ENCODE data around the gene CFAP221. TPM values are rescaled to one million over a fixed set of nuclear protein-coding genes. Genes with fewer than 3 reads are reported as not detected.

CFAP221 gene
- total RNA-seq, 1 experiment from 2014 or later, result not detected

DNA sequence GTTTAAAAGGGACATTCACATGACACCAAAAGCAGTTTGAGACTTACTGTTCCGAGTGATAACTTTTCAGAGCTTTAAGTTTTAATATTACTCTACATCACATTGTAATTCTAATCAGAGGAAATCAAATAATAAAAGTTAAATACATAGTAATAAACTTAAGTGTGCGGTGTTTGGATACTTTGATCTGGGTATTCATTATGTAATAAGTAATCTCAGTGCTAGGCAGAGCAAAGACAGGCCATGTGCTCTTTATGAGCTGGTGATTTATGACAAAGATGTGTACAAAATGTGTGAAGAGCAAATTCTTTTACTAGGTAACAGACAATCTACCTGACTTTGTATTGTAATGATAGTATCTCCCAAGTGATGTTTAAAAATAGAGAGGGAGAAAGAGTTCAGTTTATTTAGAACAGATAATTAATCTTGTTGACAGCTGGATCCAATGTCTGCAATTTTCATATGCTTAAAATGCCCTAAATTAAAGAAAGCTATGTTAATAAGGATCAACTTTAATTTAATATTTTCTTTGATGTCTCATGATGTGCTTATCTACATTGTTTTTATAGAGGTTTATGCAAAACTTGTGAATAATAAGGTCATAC, 4.4 kb downstream of the CFAP221 start:
- peaks cover 10% of the 10 kb centered on the region for H3K4me1 ChIP-seq (replicated peaks)
- H3K27ac ChIP-seq, result no peak overlapping the region
- no peak for DNase-seq (ENCODE audit: low read depth in 1 of 2, low spot score in 2 of 2)
- no peaks in the 10 kb centered on the region for H3K36me3 ChIP-seq
- peaks cover 22% of the 10 kb centered on the region for H3K27me3 ChIP-seq (replicated peaks)
- H3K4me3 ChIP-seq, result no peak overlapping the region
- H3K9me3 ChIP-seq (replicated peaks), result no peaks in the 10 kb centered on the region

GRCh38 chr2:119549241-119549640, 5.0 kb downstream of the CFAP221 start:
- H3K4me3 ChIP-seq, result no peak overlapping the region
- no peak for DNase-seq (ENCODE audit: low read depth in 1 of 2, low spot score in 2 of 2)
- H3K27ac ChIP-seq, result no peak overlapping the region
- H3K4me1 ChIP-seq (replicated peaks), result peaks cover 5% of the 10 kb centered on the region
- H3K36me3 ChIP-seq, result no peaks in the 10 kb centered on the region
- peaks cover 18% of the 10 kb centered on the region for H3K27me3 ChIP-seq (replicated peaks)
- no peaks in the 10 kb centered on the region for H3K9me3 ChIP-seq (replicated peaks)

DNA sequence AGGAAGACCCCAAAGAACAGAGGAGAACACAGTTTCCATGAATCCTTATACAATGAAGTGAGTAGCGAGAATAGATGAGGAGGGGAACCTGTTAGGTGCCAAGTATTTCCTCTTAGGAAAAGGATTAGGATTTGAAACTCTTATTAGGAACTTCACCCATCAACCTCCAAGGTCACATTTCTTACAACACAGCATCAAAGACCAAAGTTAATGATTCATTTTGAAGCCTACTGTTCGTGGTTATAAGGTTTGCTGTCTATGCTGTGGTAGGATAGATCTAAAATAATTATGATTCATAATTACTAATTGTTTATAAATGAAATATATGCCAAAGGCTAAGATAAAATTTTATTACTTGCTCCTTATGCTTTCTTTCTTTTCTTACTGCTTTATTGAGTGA, 6.1 kb downstream of the CFAP221 start:
- H3K4me1 ChIP-seq (replicated peaks), result no peaks in the 10 kb centered on the region
- DNase-seq (ENCODE audit: low read depth in 1 of 2, low spot score in 2 of 2), result no peak
- no peaks in the 10 kb centered on the region for H3K36me3 ChIP-seq
- H3K27ac ChIP-seq, result no peak overlapping the region
- no peaks in the 10 kb centered on the region for H3K9me3 ChIP-seq (replicated peaks)
- peaks cover 9% of the 10 kb centered on the region; the same call in 1 of the 2 replicates for H3K27me3 ChIP-seq (replicated peaks)
- H3K4me3 ChIP-seq, result no peak overlapping the region

- Histone ChIP-seq H3K4me1 (replicated peaks) (no peaks in the 10 kb centered on the region), H3K9me3 (replicated peaks) (no peaks in the 10 kb centered on the region), H3K27me3 (replicated peaks) (peaks cover 4% of the 10 kb centered on the region; the same call in 1 of the 2 replicates), H3K27ac (no peak overlapping the region), H3K36me3 (no peaks in the 10 kb centered on the region), H3K4me3 (no peak overlapping the region)
- DNase-seq (ENCODE audit: low read depth in 1 of 2, low spot score in 2 of 2), result no peak
Measured at GRCh38 chr2:119550856-119551255, 6.6 kb downstream of the CFAP221 start.

DNA sequence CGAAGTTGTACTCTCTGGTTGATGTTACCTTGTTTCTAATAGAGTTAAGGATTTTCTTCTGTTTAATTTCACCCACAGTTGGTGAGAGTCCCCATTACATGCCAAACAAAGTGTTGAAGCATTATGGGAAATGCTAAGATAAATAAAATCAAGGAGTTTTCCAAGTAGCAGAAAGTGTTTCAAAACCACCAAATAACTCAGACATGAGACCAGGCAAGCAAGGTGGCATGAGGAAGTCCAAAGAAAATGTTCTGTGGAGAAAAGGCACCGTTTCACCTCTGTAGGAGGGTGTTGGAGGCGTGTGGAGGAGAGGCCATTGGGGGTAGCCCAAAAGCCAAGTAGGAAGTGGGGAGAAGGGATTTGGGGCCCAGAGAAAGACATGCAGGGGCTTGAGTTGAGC, 8.7 kb downstream of the CFAP221 start:
- Histone ChIP-seq H3K27ac (no peak overlapping the region), H3K27me3 (replicated peaks) (no peaks in the 10 kb centered on the region), H3K36me3 (no peaks in the 10 kb centered on the region), H3K4me1 (replicated peaks) (no peaks in the 10 kb centered on the region), H3K4me3 (no peak overlapping the region), H3K9me3 (replicated peaks) (no peaks in the 10 kb centered on the region)
- DNase-seq (ENCODE audit: low read depth in 1 of 2, low spot score in 2 of 2), result no peak

DNA sequence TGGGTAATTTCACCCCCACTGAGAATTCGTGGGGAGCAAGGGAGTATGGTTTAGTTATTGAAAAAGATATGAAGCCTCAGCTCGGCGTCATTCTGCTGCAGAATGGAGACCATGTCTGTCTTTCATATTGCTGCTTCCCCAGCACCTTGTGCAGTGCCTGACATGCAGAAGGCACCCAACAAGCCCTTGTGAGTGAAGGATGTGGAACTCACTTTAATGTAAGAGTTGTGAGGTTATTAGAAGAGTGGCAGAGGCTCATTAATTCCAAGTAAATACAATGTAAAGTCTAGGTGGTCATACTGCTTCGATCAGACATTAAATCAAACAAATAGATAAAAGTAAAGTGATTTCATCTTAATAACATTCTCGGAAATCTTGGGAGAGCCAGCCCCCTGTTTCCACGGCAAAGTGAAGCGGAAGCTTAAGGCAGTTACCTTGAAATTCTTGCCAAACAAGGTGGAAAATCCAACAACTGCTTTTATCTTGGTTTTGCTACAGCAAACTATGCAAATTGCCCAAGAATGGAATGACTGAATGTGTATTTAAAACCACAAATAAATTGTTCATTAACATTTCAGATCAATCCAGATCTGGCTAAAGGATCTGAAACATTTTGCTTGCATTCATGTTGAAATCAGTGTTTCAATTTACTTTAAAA, 9.6 kb downstream of the CFAP221 start:
- H3K27me3 ChIP-seq (replicated peaks), result no peaks in the 10 kb centered on the region
- no peaks in the 10 kb centered on the region for H3K36me3 ChIP-seq
- H3K27ac ChIP-seq, result no peak overlapping the region
- H3K4me1 ChIP-seq (replicated peaks), result no peaks in the 10 kb centered on the region
- H3K9me3 ChIP-seq (replicated peaks), result no peaks in the 10 kb centered on the region
- no peak overlapping the region for H3K4me3 ChIP-seq
- no peak for DNase-seq (ENCODE audit: low read depth in 1 of 2, low spot score in 2 of 2)

DNA sequence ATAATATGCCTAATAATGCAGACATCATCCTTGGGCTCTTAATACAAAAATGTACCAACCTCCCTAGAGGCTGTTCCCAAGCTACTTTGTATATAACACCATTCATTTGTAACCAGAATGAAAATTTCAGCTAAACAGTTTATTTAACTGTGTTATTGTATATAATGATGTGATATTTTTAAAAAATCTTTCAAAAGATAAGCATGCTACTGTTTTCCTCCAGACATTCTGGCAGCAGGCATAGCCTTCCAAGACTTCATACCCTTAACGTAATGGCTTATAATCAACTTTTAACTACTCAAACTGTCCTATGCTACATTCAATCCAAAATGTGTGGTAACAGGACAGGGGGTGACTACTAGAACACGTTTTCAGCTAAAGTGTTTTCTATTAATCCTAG, 21.2 kb downstream of the CFAP221 start:
- Histone ChIP-seq H3K4me3 (no peak overlapping the region), H3K9me3 (replicated peaks) (no peaks in the 10 kb centered on the region), H3K4me1 (replicated peaks) (no peaks in the 10 kb centered on the region), H3K27me3 (replicated peaks) (no peaks in the 10 kb centered on the region), H3K27ac (no peak overlapping the region), H3K36me3 (no peaks in the 10 kb centered on the region)
- no peak for DNase-seq (ENCODE audit: low read depth in 1 of 2, low spot score in 2 of 2)

GRCh38 chr2:119567292-119567691, 23.0 kb downstream of the CFAP221 start:
- no peaks in the 10 kb centered on the region for H3K9me3 ChIP-seq (replicated peaks)
- H3K4me3 ChIP-seq, result no peak overlapping the region
- H3K27me3 ChIP-seq (replicated peaks), result no peaks in the 10 kb centered on the region
- H3K27ac ChIP-seq, result no peak overlapping the region
- no peak for DNase-seq (ENCODE audit: low read depth in 1 of 2, low spot score in 2 of 2)
- H3K36me3 ChIP-seq, result no peaks in the 10 kb centered on the region
- no peaks in the 10 kb centered on the region for H3K4me1 ChIP-seq (replicated peaks)

DNA sequence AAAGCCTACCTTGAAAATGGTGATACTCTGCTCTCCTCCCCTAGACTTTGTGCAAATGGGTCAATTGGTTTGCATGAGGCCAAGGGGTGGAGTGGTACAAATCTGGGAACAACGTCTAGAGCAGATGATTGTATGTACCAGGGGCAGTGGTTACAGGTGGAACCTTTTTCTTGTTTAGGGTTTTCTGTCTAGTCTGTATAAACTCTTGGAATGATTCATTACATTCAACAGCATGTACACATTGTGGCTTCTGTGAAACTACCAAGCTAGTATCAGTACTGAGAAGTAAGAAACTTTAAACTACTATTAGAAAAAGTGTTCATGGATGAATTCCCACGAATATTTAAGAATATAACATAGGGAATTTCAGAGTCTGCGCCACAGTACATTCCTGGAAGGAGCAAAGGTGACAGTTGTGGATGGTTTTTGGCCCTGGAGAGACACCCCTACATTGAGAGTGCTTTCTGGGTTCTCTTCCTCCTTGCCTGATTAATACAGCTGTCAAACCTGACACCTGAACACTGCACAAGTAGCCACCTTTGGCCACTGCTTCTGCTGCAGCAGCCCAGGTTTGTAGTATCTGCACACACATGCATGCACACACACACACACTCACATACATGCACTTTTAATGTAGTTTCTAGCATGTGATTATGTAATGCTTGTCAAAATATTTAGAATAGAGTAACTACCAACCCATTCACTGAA, 30.0 kb downstream of the CFAP221 start:
- Histone ChIP-seq H3K27me3 (replicated peaks) (0 out of 2 replicates have a peak, but pooled peaks cover 4% of the 10 kb centered on the region), H3K4me1 (replicated peaks) (no peaks in the 10 kb centered on the region), H3K36me3 (no peaks in the 10 kb centered on the region), H3K9me3 (replicated peaks) (no peaks in the 10 kb centered on the region), H3K4me3 (no peak overlapping the region), H3K27ac (no peak overlapping the region)
- no peak for DNase-seq (ENCODE audit: low read depth in 1 of 2, low spot score in 2 of 2)

GRCh38 chr2:119574864-119575263, 30.6 kb downstream of the CFAP221 start:
- Histone ChIP-seq H3K36me3 (no peaks in the 10 kb centered on the region), H3K9me3 (replicated peaks) (no peaks in the 10 kb centered on the region), H3K27ac (no peak overlapping the region), H3K27me3 (replicated peaks) (0 out of 2 replicates have a peak, but pooled peaks cover 4% of the 10 kb centered on the region), H3K4me1 (replicated peaks) (no peaks in the 10 kb centered on the region), H3K4me3 (no peak overlapping the region)
- DNase-seq (ENCODE audit: low read depth in 1 of 2, low spot score in 2 of 2), result no peak

DNA sequence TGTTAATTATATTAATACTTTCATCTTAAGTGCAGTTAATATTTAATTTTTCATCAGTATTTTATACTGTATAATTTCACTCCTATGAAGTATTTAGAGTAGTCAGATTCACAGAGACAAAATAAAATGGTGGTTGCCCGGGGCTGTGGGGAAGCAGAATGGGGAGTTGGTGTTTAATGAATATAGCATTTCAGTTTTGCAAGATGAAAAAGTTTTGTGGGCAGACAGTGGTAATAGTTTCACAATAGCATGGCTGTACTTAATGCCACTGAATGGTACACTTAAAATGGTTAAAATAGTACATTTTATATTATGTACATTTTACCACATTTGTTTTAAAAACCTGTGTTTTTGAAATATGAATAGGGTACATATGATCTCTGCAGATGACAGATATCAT, 31.2 kb downstream of the CFAP221 start:
- Histone ChIP-seq H3K27me3 (replicated peaks) (0 out of 2 replicates have a peak, but pooled peaks cover 4% of the 10 kb centered on the region), H3K9me3 (replicated peaks) (no peaks in the 10 kb centered on the region), H3K4me1 (replicated peaks) (no peaks in the 10 kb centered on the region), H3K4me3 (no peak overlapping the region), H3K27ac (no peak overlapping the region), H3K36me3 (no peaks in the 10 kb centered on the region)
- no peak for DNase-seq (ENCODE audit: low read depth in 1 of 2, low spot score in 2 of 2)

GRCh38 chr2:119579424-119580295, 35.4 kb downstream of the CFAP221 start:
- H3K4me3 ChIP-seq, result no peak overlapping the region
- peaks cover 4% of the 10 kb centered on the region; the same call in 1 of the 2 replicates for H3K27me3 ChIP-seq (replicated peaks)
- H3K27ac ChIP-seq, result no peak overlapping the region
- H3K9me3 ChIP-seq (replicated peaks), result no peaks in the 10 kb centered on the region
- no peaks in the 10 kb centered on the region for H3K36me3 ChIP-seq
- H3K4me1 ChIP-seq (replicated peaks), result no peaks in the 10 kb centered on the region
- no peak for DNase-seq (ENCODE audit: low read depth in 1 of 2, low spot score in 2 of 2)

DNA sequence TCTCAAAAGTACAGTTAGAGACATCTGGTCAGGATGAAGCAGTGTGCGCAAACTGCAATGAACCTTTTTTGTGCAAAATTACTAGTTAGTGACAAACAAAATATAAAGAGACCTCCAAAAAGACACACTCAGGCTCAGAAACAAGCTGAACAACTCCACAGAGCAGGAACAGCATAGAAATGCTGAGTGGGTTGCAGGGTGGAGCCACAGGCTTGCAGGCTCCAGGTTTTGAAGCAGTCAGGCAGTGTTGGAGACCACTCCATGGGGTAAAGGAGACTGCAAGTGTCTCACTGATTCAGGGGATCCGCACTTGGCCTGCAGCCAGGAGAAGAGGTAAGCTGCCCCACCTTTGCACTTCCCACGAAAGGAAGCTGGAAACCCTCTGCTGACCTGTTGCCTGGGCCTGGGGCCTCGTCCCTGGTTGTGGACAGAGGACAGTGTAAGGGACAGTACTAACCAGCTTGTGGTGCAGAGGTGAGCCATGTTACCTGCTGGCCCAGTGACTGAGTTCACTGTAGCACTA, 36.4 kb downstream of the CFAP221 start:
- DNase-seq (ENCODE audit: low read depth in 1 of 2, low spot score in 2 of 2), result no peak
- peaks cover 4% of the 10 kb centered on the region; the same call in 1 of the 2 replicates for H3K27me3 ChIP-seq (replicated peaks)
- H3K27ac ChIP-seq, result no peak overlapping the region
- H3K36me3 ChIP-seq, result no peaks in the 10 kb centered on the region
- H3K4me1 ChIP-seq (replicated peaks), result no peaks in the 10 kb centered on the region
- H3K9me3 ChIP-seq (replicated peaks), result no peaks in the 10 kb centered on the region
- no peak overlapping the region for H3K4me3 ChIP-seq

Measured in SJSA1 (cell line).